ENCODE measurements around the gene CTPS1. TPM values are rescaled to one million over a fixed set of nuclear protein-coding genes. Genes with fewer than 3 reads are reported as not detected.

The CTPS1 gene
- polyA plus RNA-seq, 1 donor (not counting 4 experiments of a cell fraction or from before 2014, with no cell fraction given), result 43.3 TPM

GRCh38 chr1:41030872-41031616 is 51.5 kb downstream of the CTPS1 start:
- no peaks in the 10 kb centered on the region for H3K79me2 ChIP-seq (ENCODE audit: control insufficient read depth, insufficient read depth, low read length)
- no peak overlapping the region for H3K9ac ChIP-seq (ENCODE audit: control insufficient read depth, extremely low read depth, insufficient read depth, low read length)
- peaks cover 28 to 32% of the 10 kb centered on the region in 2 experiments for H3K36me3 ChIP-seq (ENCODE audit: control insufficient read depth in 2 of 2, extremely low read depth in 1 of 2, insufficient read depth in 2 of 2, low read length in 2 of 2)
- no peak for DNase-seq (ENCODE audit: low read depth, low spot score)
- no peaks in the 10 kb centered on the region for H4K20me1 ChIP-seq (ENCODE audit: control insufficient read depth, extremely low read depth, insufficient read depth, low read length)
- no peaks in the 10 kb centered on the region for H3K4me1 ChIP-seq (ENCODE audit: control insufficient read depth, extremely low read depth, insufficient read depth, low read length)
- no peak overlapping the region for H3K27ac ChIP-seq (ENCODE audit: control insufficient read depth, insufficient read depth, low read length)
- no peaks in the 10 kb centered on the region for H3K9me3 ChIP-seq (ENCODE audit: control insufficient read depth, low read depth, low read length)
- no peak overlapping the region for H2AFZ ChIP-seq (ENCODE audit: control insufficient read depth, low read length)
- no peak for FAIRE-seq
- no peak overlapping the region for H3K4me3 ChIP-seq (ENCODE audit: control insufficient read depth in 2 of 3, extremely low read depth in 1 of 3, insufficient read depth in 2 of 3, low read depth in 1 of 3, low read length in 3 of 3)
- H3K9me1 ChIP-seq (ENCODE audit: control insufficient read depth, extremely low read depth, insufficient read depth, low read length), result no peaks in the 10 kb centered on the region
- no peaks in the 10 kb centered on the region for H3K27me3 ChIP-seq (ENCODE audit: control insufficient read depth, extremely low read depth, insufficient read depth, low read length)
- dilution Hi-C loops (cut with MboI; ENCODE audit: extremely low pct_ligation_motif_present, low sequenced_read_pairs), result no loop called here
- TF ChIP-seq CTCF (optimal IDR thresholded peaks at IDR 0.05 in 1 of 3, IDR thresholded peaks at IDR 0.05 in 1 of 3, conservative IDR thresholded peaks at IDR 0.05 in 1 of 3; ENCODE audit: extremely low read depth in 1 of 3, insufficient read depth in 2 of 3, low read length in 3 of 3), result no peak
- TF ChIP-seq EZH2 (IDR thresholded peaks at IDR 0.05; ENCODE audit: low read length), result no peak
- H3K4me2 ChIP-seq (ENCODE audit: control insufficient read depth, extremely low read depth, insufficient read depth, low read depth, low read length), result no peak overlapping the region

GRCh38 chr1:41032147-41032546 is 52.7 kb downstream of the CTPS1 start:
- H2AFZ ChIP-seq (ENCODE audit: control insufficient read depth, low read length), result no peak overlapping the region
- H3K36me3 ChIP-seq (ENCODE audit: control insufficient read depth in 2 of 2, extremely low read depth in 1 of 2, insufficient read depth in 2 of 2, low read length in 2 of 2), result peaks cover 33 to 37% of the 10 kb centered on the region in 2 experiments
- TF ChIP-seq EZH2 (IDR thresholded peaks at IDR 0.05; ENCODE audit: low read length), result no peak
- no peak for TF ChIP-seq CTCF (optimal IDR thresholded peaks at IDR 0.05 in 1 of 3, IDR thresholded peaks at IDR 0.05 in 1 of 3, conservative IDR thresholded peaks at IDR 0.05 in 1 of 3; ENCODE audit: extremely low read depth in 1 of 3, insufficient read depth in 2 of 3, low read length in 3 of 3)
- no peaks in the 10 kb centered on the region for H3K9me1 ChIP-seq (ENCODE audit: control insufficient read depth, extremely low read depth, insufficient read depth, low read length)
- no peaks in the 10 kb centered on the region for H4K20me1 ChIP-seq (ENCODE audit: control insufficient read depth, extremely low read depth, insufficient read depth, low read length)
- H3K27ac ChIP-seq (ENCODE audit: control insufficient read depth, insufficient read depth, low read length), result no peak overlapping the region
- no peaks in the 10 kb centered on the region for H3K4me1 ChIP-seq (ENCODE audit: control insufficient read depth, extremely low read depth, insufficient read depth, low read length)
- H3K4me2 ChIP-seq (ENCODE audit: control insufficient read depth, extremely low read depth, insufficient read depth, low read depth, low read length), result no peak overlapping the region
- no peak overlapping the region for H3K4me3 ChIP-seq (ENCODE audit: control insufficient read depth in 2 of 3, extremely low read depth in 1 of 3, insufficient read depth in 2 of 3, low read depth in 1 of 3, low read length in 3 of 3)
- no peak overlapping the region for H3K9ac ChIP-seq (ENCODE audit: control insufficient read depth, extremely low read depth, insufficient read depth, low read length)
- no peaks in the 10 kb centered on the region for H3K9me3 ChIP-seq (ENCODE audit: control insufficient read depth, low read depth, low read length)
- FAIRE-seq (no peak), DNase-seq (ENCODE audit: low read depth, low spot score) (no peak)
- no peaks in the 10 kb centered on the region for H3K79me2 ChIP-seq (ENCODE audit: control insufficient read depth, insufficient read depth, low read length)
- dilution Hi-C loops (cut with MboI; ENCODE audit: extremely low pct_ligation_motif_present, low sequenced_read_pairs), result no loop called here
- no peaks in the 10 kb centered on the region for H3K27me3 ChIP-seq (ENCODE audit: control insufficient read depth, extremely low read depth, insufficient read depth, low read length)

All from keratinocyte (primary cell).